ENCODE results near the gene APBB1. TPM values are rescaled to one million over a fixed set of nuclear protein-coding genes. Genes with fewer than 3 reads are reported as not detected.

The APBB1 gene
- total RNA-seq, 1 donor from 2014 or later: 40.9 TPM

GRCh38 chr11:6442441-6442840 is 23.5 kb upstream of the APBB1 start:
- H3K27me3 ChIP-seq: no peaks in the 10 kb centered on the region
- H3K4me1 ChIP-seq: no peaks in the 10 kb centered on the region
- no peaks in the 10 kb centered on the region for H3K36me3 ChIP-seq
- ATAC-seq (no peak), DNase-seq (no peak)
- H3K9me3 ChIP-seq: no peaks in the 10 kb centered on the region
- intact Hi-C loops (cut with DNase I): loop anchor here (5.0 kb wide), 1 partner anchor 60 kb away; no protein-coding TSS in a partner anchor
- H3K4me3 ChIP-seq: no peak overlapping the region
- H3K27ac ChIP-seq: no peak overlapping the region
- no peak for TF ChIP-seq CTCF (IDR thresholded peaks at IDR 0.05)

- no peak for TF ChIP-seq CTCF (IDR thresholded peaks at IDR 0.05)
- no peak within 1 kb of the TSS for H3K4me3 ChIP-seq
- intact Hi-C loops (cut with DNase I): loop anchor here (5.0 kb wide), 1 partner anchor 59 kb away; no protein-coding TSS in a partner anchor
These were observed 22.0 kb upstream of the APBB1 start, which contains the start of gene HPX for GRCh38 chr11:6440906-6441358. TSS of gene HPX (minus strand) at chr11:6440987. CDS start at chr11:6440963, 24 bp downstream.

GRCh38 chr11:6438979-6439571 is 20.2 kb upstream of the APBB1 start:
- no peaks in the 10 kb centered on the region for H3K36me3 ChIP-seq
- ATAC-seq (peak; percentile 82), DNase-seq (no peak)
- intact Hi-C loops (cut with DNase I): no loop called here
- TF ChIP-seq CTCF (IDR thresholded peaks at IDR 0.05): peak; percentile 67
- H3K4me1 ChIP-seq: no peaks in the 10 kb centered on the region
- H3K27me3 ChIP-seq: no peaks in the 10 kb centered on the region
- H3K9me3 ChIP-seq: no peaks in the 10 kb centered on the region
- H3K27ac ChIP-seq: no peak overlapping the region
- H3K4me3 ChIP-seq: no peak overlapping the region

More at GRCh38 chr11:6440906-6441358, 22.0 kb upstream of the APBB1 start, which contains the start of gene HPX:
- H3K9me3 ChIP-seq: no peaks in the 10 kb centered on the region
- H3K27ac ChIP-seq: no peak within 1 kb of the TSS
- no peak for DNase-seq
- no peaks in the 10 kb centered on the region for H3K4me1 ChIP-seq
- no peak for ATAC-seq
- no peaks in the 10 kb centered on the region for H3K36me3 ChIP-seq
- no peaks in the 10 kb centered on the region for H3K27me3 ChIP-seq

- H3K27me3 ChIP-seq: no peaks in the 10 kb centered on the region
- no peak overlapping the region for H3K27ac ChIP-seq
- H3K9me3 ChIP-seq: no peaks in the 10 kb centered on the region
- H3K4me3 ChIP-seq: no peak overlapping the region
- DNase-seq: no peak
- ATAC-seq: peak; percentile 63
- no peaks in the 10 kb centered on the region for H3K36me3 ChIP-seq
- intact Hi-C loops (cut with DNase I): no loop called here
- TF ChIP-seq CTCF (IDR thresholded peaks at IDR 0.05): no peak
- H3K4me1 ChIP-seq: no peaks in the 10 kb centered on the region
These were observed 19.1 kb upstream of the APBB1 start for GRCh38 chr11:6437993-6438392.

- Histone ChIP-seq H3K4me1 (no peaks in the 10 kb centered on the region), H3K27me3 (no peaks in the 10 kb centered on the region), H3K9me3 (no peaks in the 10 kb centered on the region), H3K27ac (no peak overlapping the region), H3K4me3 (no peak overlapping the region), H3K36me3 (no peaks in the 10 kb centered on the region)
- intact Hi-C loops (cut with DNase I): no loop called here
- no peak for DNase-seq
- no peak for ATAC-seq
- no peak for TF ChIP-seq CTCF (IDR thresholded peaks at IDR 0.05)
These were observed 18.5 kb upstream of the APBB1 start for GRCh38 chr11:6437423-6437822.
